Measurements from ENCODE around the gene NDUFAF3. TPM values are rescaled to one million over a fixed set of nuclear protein-coding genes. Genes with fewer than 3 reads are reported as not detected.

The NDUFAF3 gene
- total RNA-seq, 2 donors from 2014 or later = 182 to 297 TPM

- DNase-seq (ENCODE audit: low spot score) = peak; percentile 97
Measured at GRCh38 chr3:48989796-48990635, 31.9 kb upstream of the NDUFAF3 start, which contains the start of gene P4HTM. TSS of gene P4HTM (plus strand) at chr3:48990241. CDS start at chr3:48990257, 16 bp downstream.

GRCh38 chr3:48990636-48991469 is 31.1 kb upstream of the NDUFAF3 start:
- peaks cover 0 to 25% of the 10 kb centered on the region in 2 donors for H3K4me1 ChIP-seq
- H3K36me3 ChIP-seq = peaks cover 14% of the 10 kb centered on the region
- H3K27me3 ChIP-seq = no peaks in the 10 kb centered on the region
- no peak for DNase-seq (ENCODE audit: low spot score)
- no peaks in the 10 kb centered on the region for H3K9me3 ChIP-seq
- H3K27ac ChIP-seq = peak overlapping the region; percentile 84 to 93
- TF ChIP-seq CTCF (IDR thresholded peaks at IDR 0.05) = peak in 1 of 2 donors; percentile 9
- H3K4me3 ChIP-seq = peak overlapping the region; percentile 64 to 90

More at GRCh38 chr3:48989796-48990635, 31.9 kb upstream of the NDUFAF3 start, which contains the start of gene P4HTM:
- peaks cover 17% of the 10 kb centered on the region for H3K36me3 ChIP-seq
- H3K9me3 ChIP-seq = no peaks in the 10 kb centered on the region
- peaks cover 0 to 25% of the 10 kb centered on the region in 2 donors for H3K4me1 ChIP-seq
- H3K27me3 ChIP-seq = no peaks in the 10 kb centered on the region
- H3K4me3 ChIP-seq = peak within 1 kb of the TSS; percentile 64 to 90
- H3K27ac ChIP-seq = peak within 1 kb of the TSS; percentile 84 to 93
- peak in 1 of 2 donors; percentile 59 for TF ChIP-seq CTCF (IDR thresholded peaks at IDR 0.05)

GRCh38 chr3:48991851-48992545 is 29.9 kb upstream of the NDUFAF3 start:
- Histone ChIP-seq H3K27ac (no peak overlapping the region), H3K4me3 (no peak overlapping the region), H3K4me1 (peaks cover 0 to 25% of the 10 kb centered on the region in 2 donors), H3K9me3 (no peaks in the 10 kb centered on the region), H3K36me3 (peaks cover 15% of the 10 kb centered on the region), H3K27me3 (no peaks in the 10 kb centered on the region)
- no peak for DNase-seq (ENCODE audit: low spot score)
- TF ChIP-seq CTCF (IDR thresholded peaks at IDR 0.05) = no peak

GRCh38 chr3:48993834-48994233 is 28.1 kb upstream of the NDUFAF3 start:
- Histone ChIP-seq H3K9me3 (no peaks in the 10 kb centered on the region), H3K4me1 (peaks cover 0 to 31% of the 10 kb centered on the region in 2 donors), H3K27me3 (no peaks in the 10 kb centered on the region), H3K27ac (no peak overlapping the region), H3K36me3 (peaks cover 17% of the 10 kb centered on the region), H3K4me3 (no peak overlapping the region)
- no peak for TF ChIP-seq CTCF (IDR thresholded peaks at IDR 0.05)
- no peak for DNase-seq (ENCODE audit: low spot score)

- H3K4me1 ChIP-seq = peaks cover 0 to 14% of the 10 kb centered on the region in 2 donors
- TF ChIP-seq CTCF (IDR thresholded peaks at IDR 0.05) = no peak
- H3K4me3 ChIP-seq = no peak overlapping the region
- no peaks in the 10 kb centered on the region for H3K9me3 ChIP-seq
- no peak for DNase-seq (ENCODE audit: low spot score)
- peaks cover 17% of the 10 kb centered on the region for H3K36me3 ChIP-seq
- H3K27me3 ChIP-seq = no peaks in the 10 kb centered on the region
- H3K27ac ChIP-seq = no peak overlapping the region
Measured at GRCh38 chr3:48996640-48997039, 25.3 kb upstream of the NDUFAF3 start.
